Amniotic stem cell (primary cell): Measurements from ENCODE around the gene QDPR.
"Not testable (repeated sequence)": the region's sequence is repeated elsewhere in the genome, so short reads cannot be mapped to it uniquely, and the experiment has no call there.

Experiments
- DNase-seq: peaks from one replicate; lab custom pipeline; 2025; lab: John Stamatoyannopoulos, UW

Gene QDPR

GRCh38 chr4:17491196-17491595 lies 20.7 kb downstream of the QDPR start:
- no peak for DNase-seq

GRCh38 chr4:17490575-17491059 lies 21.3 kb downstream of the QDPR start:
- no peak for DNase-seq

DNA sequence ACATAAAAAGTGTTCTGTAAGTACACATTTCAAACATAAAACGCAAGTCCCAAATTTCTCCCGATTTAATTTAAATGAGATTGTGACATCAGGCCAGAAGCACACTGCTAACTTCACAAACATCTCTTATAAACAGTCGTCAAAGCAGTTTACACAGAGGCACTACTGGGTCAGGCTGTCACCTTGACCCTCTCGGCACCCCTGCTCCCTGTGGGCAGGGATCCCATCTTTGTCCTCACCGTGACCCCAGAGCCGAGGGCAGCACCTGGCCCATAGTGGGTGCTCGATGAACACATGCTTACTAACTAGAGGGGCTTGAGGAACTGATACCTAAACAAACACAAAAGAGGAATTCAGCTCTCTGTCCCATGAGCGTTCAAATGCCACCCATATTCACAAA lies 22.2 kb downstream of the QDPR start:
- no peak for DNase-seq

DNA sequence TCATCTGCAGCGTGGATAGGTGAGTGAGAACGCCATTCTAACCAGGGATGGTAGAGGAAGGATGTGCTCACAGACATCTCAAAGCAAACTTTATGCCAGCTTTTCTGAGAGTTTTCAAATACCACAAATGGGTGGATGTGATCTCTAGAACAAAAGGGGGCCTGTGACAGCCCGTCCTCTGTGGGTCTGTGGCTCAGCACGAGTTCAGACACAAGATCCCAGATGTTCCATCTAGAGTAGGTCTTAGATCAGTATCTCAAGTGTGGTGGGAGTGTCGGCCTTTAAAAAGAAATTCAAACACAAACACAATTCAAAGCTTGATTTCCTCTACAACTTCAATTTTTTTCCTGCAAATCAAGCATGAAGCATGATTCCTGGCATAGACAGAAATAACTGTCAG lies 22.8 kb downstream of the QDPR start:
- no peak for DNase-seq

GRCh38 chr4:17482716-17483115 lies 29.2 kb downstream of the QDPR start:
- no peak for DNase-seq

GRCh38 chr4:17480955-17481354 lies 30.9 kb downstream of the QDPR start:
- no peak for DNase-seq

GRCh38 chr4:17480210-17480927 lies 31.5 kb downstream of the QDPR start:
- no peak for DNase-seq

- DNase-seq, result no peak
Measured at GRCh38 chr4:17477774-17478472, 34.0 kb downstream of the QDPR start.

DNA sequence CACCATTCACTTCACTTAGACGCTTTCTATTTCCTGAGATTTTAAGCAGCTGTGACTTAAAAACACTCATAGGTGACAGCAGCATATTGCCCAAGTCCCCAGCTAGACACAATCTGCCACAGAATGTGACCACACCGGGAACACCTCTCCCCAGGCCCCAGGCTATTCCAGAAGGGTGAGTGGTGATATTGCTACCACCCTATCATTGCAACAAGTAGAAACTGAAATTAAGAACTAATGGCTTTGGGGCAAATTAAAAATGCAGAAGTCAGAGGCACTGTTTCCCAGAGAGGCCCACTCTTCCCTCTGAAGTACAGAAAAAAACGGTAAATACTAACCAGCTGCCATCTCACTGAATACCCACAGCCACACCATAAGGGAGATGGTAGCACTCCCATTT lies 35.0 kb downstream of the QDPR start:
- no peak for DNase-seq

- no peak for DNase-seq
Measured at GRCh38 chr4:17475481-17475880, 36.4 kb downstream of the QDPR start.

DNA sequence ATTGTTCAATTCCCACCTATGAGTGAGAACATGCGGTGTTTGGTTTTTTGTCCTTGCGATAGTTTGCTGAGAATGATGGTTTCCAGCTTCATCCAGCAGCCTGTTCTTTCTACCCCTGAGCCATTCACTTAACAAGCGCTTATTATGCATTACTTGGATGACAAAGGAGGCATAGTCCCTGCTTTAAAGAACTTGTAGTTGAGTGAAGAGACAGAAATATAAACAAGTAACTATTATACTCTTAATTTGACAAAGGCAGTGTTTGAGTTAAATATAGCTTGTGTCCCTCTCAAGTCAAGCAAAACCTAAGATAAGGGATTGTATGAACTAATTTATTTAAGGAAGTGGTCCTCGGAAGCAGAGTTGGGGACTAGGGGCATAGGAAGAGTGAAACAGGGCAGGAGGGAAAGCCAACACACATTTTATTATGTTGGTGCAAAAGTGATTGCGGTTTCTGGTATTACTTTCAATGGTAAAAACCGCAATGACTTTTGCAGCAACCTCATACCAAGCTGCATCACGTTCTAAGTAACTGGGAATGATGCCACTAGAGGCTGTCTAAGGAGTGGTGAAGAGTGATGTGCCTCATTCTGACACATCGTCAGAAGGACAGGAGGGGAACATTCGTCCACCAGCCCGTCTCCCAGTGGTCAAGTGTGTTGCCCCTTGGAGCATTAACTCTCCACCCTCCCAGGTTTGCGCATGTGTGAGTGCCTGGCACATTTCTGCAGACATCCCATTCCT lies 41.8 kb downstream of the QDPR start:
- DNase-seq, result no peak

DNA sequence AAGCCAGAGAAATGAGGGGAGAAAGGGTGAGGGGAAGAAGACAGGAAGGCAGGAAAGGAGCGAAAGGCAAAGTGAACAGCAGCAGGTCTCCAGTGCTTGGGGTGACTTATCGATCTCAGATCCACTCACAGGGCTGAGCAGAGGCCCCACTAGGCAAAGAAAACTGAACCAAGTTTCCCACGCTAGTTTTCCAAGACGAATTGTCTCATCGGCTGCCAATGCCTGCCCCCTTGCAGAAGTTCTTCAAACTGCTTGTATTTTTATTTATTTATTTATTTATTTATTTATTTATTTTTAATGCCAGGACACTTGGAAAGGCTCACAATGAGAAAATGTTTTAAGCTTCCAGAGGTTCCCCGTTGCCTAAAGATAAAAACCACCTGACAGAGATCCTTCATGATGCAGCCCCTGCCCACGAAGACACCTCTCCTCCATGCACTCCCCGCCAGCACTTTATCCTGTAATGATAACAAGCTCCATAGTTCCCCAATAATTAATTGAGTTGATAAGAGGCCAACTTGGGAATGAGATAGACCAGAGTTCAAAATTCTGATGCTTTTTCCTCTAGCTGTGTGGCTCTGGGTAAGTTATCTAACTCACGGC lies 43.2 kb downstream of the QDPR start:
- DNase-seq, result peak; percentile 12

- DNase-seq, result no peak
Measured at GRCh38 chr4:17463606-17464005, 48.3 kb downstream of the QDPR start.

- no peak for DNase-seq
Measured at GRCh38 chr4:17450269-17450804, 61.6 kb downstream of the QDPR start.

DNA sequence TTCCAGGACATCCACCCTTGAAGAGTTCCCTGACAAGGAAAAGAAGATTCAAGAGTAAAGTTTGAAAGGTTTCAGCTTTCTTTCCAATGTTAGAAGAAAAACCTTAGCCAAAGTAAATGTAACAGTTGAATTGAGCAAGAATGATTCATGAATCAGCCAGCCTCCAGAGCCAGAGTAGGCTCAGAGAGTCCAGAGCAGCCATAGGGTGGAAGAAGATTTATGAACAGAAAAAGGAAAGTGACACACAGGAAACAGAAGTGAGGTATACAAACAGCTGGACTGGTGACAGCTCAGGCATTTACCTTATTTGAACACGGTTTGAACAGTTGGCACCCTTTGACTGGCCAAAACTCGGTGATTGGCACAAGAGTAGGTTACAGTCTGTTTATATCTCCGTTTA lies 63.2 kb downstream of the QDPR start:
- DNase-seq, result peak; percentile 39

DNA sequence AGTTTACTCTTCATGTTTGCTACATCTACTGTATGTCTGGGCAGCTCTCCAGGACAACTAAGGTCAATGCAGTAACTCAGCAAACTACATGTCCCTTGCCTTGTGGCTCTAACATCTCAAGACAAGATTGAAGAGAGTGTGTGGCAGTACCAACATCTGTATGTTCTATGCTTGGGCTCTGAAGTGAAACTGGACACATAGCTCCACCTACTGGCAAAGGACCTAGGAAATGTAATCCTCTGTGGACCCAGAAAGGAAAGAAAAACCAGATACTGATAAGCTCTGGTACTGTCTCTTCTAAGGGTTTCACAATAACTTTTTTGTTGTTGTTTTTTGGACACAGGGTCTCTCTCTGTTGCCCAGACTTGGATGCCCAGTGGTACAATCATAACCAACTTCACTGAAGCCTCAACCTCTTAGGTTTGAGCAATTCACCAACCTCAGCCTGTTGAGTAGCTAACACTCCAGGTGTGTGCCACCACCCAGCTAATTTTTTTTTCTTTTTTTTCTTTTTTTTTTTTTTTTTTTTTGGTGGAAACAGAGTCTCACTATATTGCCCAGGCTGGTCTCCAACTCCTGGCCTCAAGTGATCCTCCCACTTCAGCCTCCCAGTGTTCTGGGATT lies 64.1 kb downstream of the QDPR start:
- peak; percentile 52 for DNase-seq

DNA sequence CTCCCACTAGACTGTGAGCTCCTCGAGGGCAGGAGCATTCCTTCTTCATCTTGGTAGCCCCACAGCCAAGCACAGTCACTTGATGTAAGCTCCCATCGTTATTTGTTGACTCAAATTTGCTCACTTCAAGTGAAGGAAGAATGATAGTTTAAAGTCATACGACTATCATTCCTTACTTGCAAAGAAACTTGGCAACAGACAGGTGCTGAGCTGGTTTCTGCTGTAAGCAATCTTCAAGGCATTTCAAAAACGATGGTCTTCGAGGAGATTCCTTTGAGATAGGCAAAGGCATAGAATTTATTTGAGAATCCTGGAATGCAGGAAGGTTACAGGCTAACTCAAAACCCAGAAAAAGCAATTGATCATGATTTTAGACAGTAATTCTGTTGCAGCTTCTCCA lies 64.8 kb downstream of the QDPR start:
- DNase-seq, result no peak

GRCh38 chr4:17442477-17442876 lies 69.4 kb downstream of the QDPR start:
- DNase-seq, result not testable (repeated sequence)

DNA sequence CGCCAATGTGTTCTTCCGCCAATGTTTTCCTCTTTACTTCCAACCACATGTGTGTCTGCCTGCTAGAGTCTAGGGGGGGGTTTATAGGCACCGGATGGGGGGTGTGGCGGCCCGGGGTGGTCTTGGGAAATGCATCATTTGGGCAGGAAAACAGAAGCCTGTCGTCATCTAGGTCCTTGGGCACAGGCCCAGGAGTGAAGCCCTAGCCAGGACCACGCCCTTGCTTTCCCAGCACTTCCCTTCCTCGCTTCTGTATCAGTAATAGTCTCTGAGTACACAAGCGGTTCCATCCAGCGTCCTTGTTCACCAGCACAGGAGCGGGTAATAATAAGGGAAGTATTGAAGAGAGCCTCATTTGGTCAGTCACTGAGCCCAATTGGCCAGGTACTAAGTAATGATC lies 74.5 kb downstream of the QDPR start:
- no peak for DNase-seq

GRCh38 chr4:17436750-17437090 lies 75.2 kb downstream of the QDPR start:
- no peak for DNase-seq
